ENCODE results near the gene KRT7. TPM values are rescaled to one million over a fixed set of nuclear protein-coding genes. Genes with fewer than 3 reads are reported as not detected.

KRT7 gene
- total and polyA plus RNA-seq, 5 donors from 2014 or later = 0.56 to 1.4 TPM; not detected in 3

GRCh38 chr12:52217223-52217622 lies 15.8 kb upstream of the KRT7 start:
- Mint-ChIP-seq H3K4me1 (peaks cover 0 to 2% (median 0%) of the 10 kb centered on the region in 4 donors), H3K36me3 (no peaks in the 10 kb centered on the region), H3K4me3 (no peak overlapping the region), H3K27ac (no peak overlapping the region), H3K9me3 (no peaks in the 10 kb centered on the region), H3K27me3 (peaks cover 23% of the 10 kb centered on the region)
- H3K36me3 ChIP-seq (ENCODE audit: control insufficient read depth, insufficient read depth, low read length) = no peaks in the 10 kb centered on the region
- no peaks in the 10 kb centered on the region for H3K9me3 ChIP-seq (ENCODE audit: control insufficient read depth in 2 of 2, low read length in 2 of 2)
- H3K27ac ChIP-seq (ENCODE audit: insufficient read depth, low read length, poor library complexity, severe bottlenecking) = no peak overlapping the region
- DNase-seq = no peak
- H3K4me3 ChIP-seq (ENCODE audit: low read depth, low read length) = no peak overlapping the region
- no peak for ATAC-seq (ENCODE audit: low read depth in 2 of 2)
- peaks cover 13% of the 10 kb centered on the region for H3K27me3 ChIP-seq (ENCODE audit: control insufficient read depth, insufficient read depth, low read length)
- H3K4me1 ChIP-seq (ENCODE audit: control insufficient read depth, insufficient read depth, low read length, poor library complexity, severe bottlenecking) = no peaks in the 10 kb centered on the region

DNA sequence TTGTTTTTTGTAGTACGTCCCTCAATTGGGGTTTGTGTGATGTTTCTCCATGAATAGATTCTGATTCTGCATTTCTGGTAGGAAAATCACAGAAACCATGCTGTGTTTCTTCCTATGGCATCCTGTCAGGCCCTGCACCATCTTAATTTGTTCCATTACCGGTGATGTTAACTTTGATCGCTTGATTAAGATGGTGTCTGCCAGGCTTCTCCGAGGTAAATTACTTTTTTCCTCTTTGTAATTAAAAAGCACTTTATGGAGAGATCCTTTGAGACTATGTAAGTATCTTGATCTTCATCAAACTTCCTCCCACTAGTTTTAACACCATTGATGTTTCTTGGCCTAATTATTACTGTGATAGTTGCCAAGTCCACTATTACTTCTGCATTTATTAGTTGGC lies 15.0 kb upstream of the KRT7 start:
- Mint-ChIP-seq H3K27me3 (peaks cover 23% of the 10 kb centered on the region), H3K36me3 (no peaks in the 10 kb centered on the region), H3K9me3 (peaks cover 0 to 1% (median 0%) of the 10 kb centered on the region in 7 donors), H3K4me1 (peaks cover 0 to 2% (median 0%) of the 10 kb centered on the region in 4 donors), H3K4me3 (no peak overlapping the region), H3K27ac (no peak overlapping the region)
- Histone ChIP-seq H3K27me3 (ENCODE audit: control insufficient read depth, insufficient read depth, low read length) (peaks cover 14% of the 10 kb centered on the region), H3K36me3 (ENCODE audit: control insufficient read depth, insufficient read depth, low read length) (no peaks in the 10 kb centered on the region), H3K9me3 (ENCODE audit: control insufficient read depth in 2 of 2, low read length in 2 of 2) (no peaks in the 10 kb centered on the region), H3K4me1 (ENCODE audit: control insufficient read depth, insufficient read depth, low read length, poor library complexity, severe bottlenecking) (no peaks in the 10 kb centered on the region), H3K27ac (ENCODE audit: insufficient read depth, low read length, poor library complexity, severe bottlenecking) (no peak overlapping the region), H3K4me3 (ENCODE audit: low read depth, low read length) (no peak overlapping the region)
- DNase-seq = no peak
- no peak for ATAC-seq (ENCODE audit: low read depth in 2 of 2)

DNA sequence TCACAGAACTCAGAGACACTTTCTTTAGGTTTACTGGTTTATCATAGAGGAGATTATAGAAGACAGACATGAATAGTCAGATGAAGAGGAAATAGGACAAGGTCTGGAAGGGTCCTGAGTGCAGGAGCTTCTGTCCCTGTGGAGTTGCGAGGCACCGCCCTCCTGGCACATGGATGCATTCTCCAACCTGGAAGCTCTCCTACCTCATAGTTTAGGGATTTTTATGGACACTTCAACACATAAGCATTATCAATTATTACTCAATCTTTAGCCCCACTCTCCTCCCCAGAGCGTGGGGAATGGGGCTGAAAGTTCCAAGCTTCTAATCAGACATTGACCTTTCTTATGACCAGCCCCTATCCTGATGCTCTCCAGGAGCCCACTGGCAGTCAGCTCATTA lies 12.6 kb upstream of the KRT7 start:
- Histone ChIP-seq H3K4me3 (ENCODE audit: low read depth, low read length) (no peak overlapping the region), H3K4me1 (ENCODE audit: control insufficient read depth, insufficient read depth, low read length, poor library complexity, severe bottlenecking) (no peaks in the 10 kb centered on the region), H3K27ac (ENCODE audit: insufficient read depth, low read length, poor library complexity, severe bottlenecking) (no peak overlapping the region), H3K27me3 (ENCODE audit: control insufficient read depth, insufficient read depth, low read length) (peaks cover 22% of the 10 kb centered on the region), H3K36me3 (ENCODE audit: control insufficient read depth, insufficient read depth, low read length) (no peaks in the 10 kb centered on the region), H3K9me3 (ENCODE audit: control insufficient read depth in 2 of 2, low read length in 2 of 2) (no peaks in the 10 kb centered on the region)
- H3K27me3 Mint-ChIP-seq = peaks cover 39% of the 10 kb centered on the region
- DNase-seq (no peak), ATAC-seq (ENCODE audit: low read depth in 2 of 2) (no peak)
- H3K9me3 Mint-ChIP-seq = peaks cover 0 to 3% (median 0%) of the 10 kb centered on the region in 7 donors
- H3K27ac Mint-ChIP-seq = no peak overlapping the region
- no peaks in the 10 kb centered on the region for H3K4me1 Mint-ChIP-seq
- H3K36me3 Mint-ChIP-seq = no peaks in the 10 kb centered on the region
- H3K4me3 Mint-ChIP-seq = no peak overlapping the region

GRCh38 chr12:52221070-52221781 lies 11.8 kb upstream of the KRT7 start:
- DNase-seq (no peak), ATAC-seq (ENCODE audit: low read depth in 2 of 2) (no peak)
- H3K27me3 Mint-ChIP-seq = peaks cover 44% of the 10 kb centered on the region
- Histone ChIP-seq H3K4me3 (ENCODE audit: low read depth, low read length) (no peak overlapping the region), H3K27ac (ENCODE audit: insufficient read depth, low read length, poor library complexity, severe bottlenecking) (no peak overlapping the region), H3K27me3 (ENCODE audit: control insufficient read depth, insufficient read depth, low read length) (peaks cover 22% of the 10 kb centered on the region), H3K9me3 (ENCODE audit: control insufficient read depth in 2 of 2, low read length in 2 of 2) (no peaks in the 10 kb centered on the region), H3K36me3 (ENCODE audit: control insufficient read depth, insufficient read depth, low read length) (no peaks in the 10 kb centered on the region), H3K4me1 (ENCODE audit: control insufficient read depth, insufficient read depth, low read length, poor library complexity, severe bottlenecking) (no peaks in the 10 kb centered on the region)
- no peak overlapping the region for H3K27ac Mint-ChIP-seq
- no peaks in the 10 kb centered on the region for H3K4me1 Mint-ChIP-seq
- no peak overlapping the region for H3K4me3 Mint-ChIP-seq
- no peaks in the 10 kb centered on the region for H3K36me3 Mint-ChIP-seq
- peaks cover 0 to 3% (median 0%) of the 10 kb centered on the region in 7 donors for H3K9me3 Mint-ChIP-seq

DNA sequence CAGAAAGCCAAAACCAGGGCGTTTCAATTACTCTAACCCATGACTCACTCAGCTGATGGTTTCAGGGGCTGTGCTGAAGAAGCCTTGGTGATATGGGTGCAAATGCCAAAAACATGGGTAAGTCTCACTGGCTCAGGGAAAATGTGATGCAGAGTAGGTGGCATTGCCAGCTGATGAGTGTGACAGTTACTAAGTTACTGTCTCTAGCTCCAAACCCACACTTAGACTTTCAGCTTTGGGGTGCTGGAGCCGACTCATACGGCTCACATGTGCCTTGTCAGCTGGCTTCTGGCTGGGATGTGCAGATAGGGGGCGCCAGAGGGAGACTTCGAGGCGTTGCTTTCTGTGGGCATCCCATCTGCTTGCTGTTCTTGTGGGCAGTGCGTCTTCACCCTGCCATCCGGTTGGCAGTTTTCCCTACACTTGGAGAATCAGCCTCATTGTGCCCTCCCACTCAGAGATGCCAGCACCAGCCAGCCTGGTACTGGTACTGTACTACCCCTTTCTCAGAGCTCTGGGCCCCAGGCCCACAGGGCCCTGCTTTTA lies 11.1 kb upstream of the KRT7 start:
- H3K27ac Mint-ChIP-seq = no peak overlapping the region
- H3K4me1 Mint-ChIP-seq = no peaks in the 10 kb centered on the region
- H3K4me3 Mint-ChIP-seq = no peak overlapping the region
- H3K4me1 ChIP-seq (ENCODE audit: control insufficient read depth, insufficient read depth, low read length, poor library complexity, severe bottlenecking) = no peaks in the 10 kb centered on the region
- DNase-seq = peak in 1 of 3 donors; percentile 65
- peaks cover 22% of the 10 kb centered on the region for H3K27me3 ChIP-seq (ENCODE audit: control insufficient read depth, insufficient read depth, low read length)
- no peaks in the 10 kb centered on the region for H3K36me3 ChIP-seq (ENCODE audit: control insufficient read depth, insufficient read depth, low read length)
- H3K27ac ChIP-seq (ENCODE audit: insufficient read depth, low read length, poor library complexity, severe bottlenecking) = no peak overlapping the region
- H3K27me3 Mint-ChIP-seq = peaks cover 51% of the 10 kb centered on the region
- H3K9me3 Mint-ChIP-seq = peaks cover 0 to 3% (median 0%) of the 10 kb centered on the region in 7 donors
- H3K36me3 Mint-ChIP-seq = no peaks in the 10 kb centered on the region
- no peak overlapping the region for H3K4me3 ChIP-seq (ENCODE audit: low read depth, low read length)
- no peaks in the 10 kb centered on the region for H3K9me3 ChIP-seq (ENCODE audit: control insufficient read depth in 2 of 2, low read length in 2 of 2)
- peak; percentile 18 to 20 for ATAC-seq (ENCODE audit: low read depth in 2 of 2)

GRCh38 chr12:52222692-52223091 lies 10.4 kb upstream of the KRT7 start:
- peaks cover 0 to 3% (median 0%) of the 10 kb centered on the region in 7 donors for H3K9me3 Mint-ChIP-seq

GRCh38 chr12:52223406-52224039 lies 9.5 kb upstream of the KRT7 start:
- ATAC-seq (ENCODE audit: low read depth in 2 of 2) (no peak), DNase-seq (no peak)
- Mint-ChIP-seq H3K4me1 (no peaks in the 10 kb centered on the region), H3K4me3 (no peak overlapping the region), H3K27ac (no peak overlapping the region), H3K27me3 (peaks cover 62% of the 10 kb centered on the region), H3K9me3 (peaks cover 0 to 3% (median 0%) of the 10 kb centered on the region in 7 donors), H3K36me3 (no peaks in the 10 kb centered on the region)
- Histone ChIP-seq H3K27ac (ENCODE audit: insufficient read depth, low read length, poor library complexity, severe bottlenecking) (no peak overlapping the region), H3K9me3 (ENCODE audit: control insufficient read depth in 2 of 2, low read length in 2 of 2) (no peaks in the 10 kb centered on the region), H3K27me3 (ENCODE audit: control insufficient read depth, insufficient read depth, low read length) (peaks cover 22% of the 10 kb centered on the region), H3K4me1 (ENCODE audit: control insufficient read depth, insufficient read depth, low read length, poor library complexity, severe bottlenecking) (no peaks in the 10 kb centered on the region), H3K36me3 (ENCODE audit: control insufficient read depth, insufficient read depth, low read length) (no peaks in the 10 kb centered on the region), H3K4me3 (ENCODE audit: low read depth, low read length) (no peak overlapping the region)

More at GRCh38 chr12:52222692-52223091, 10.4 kb upstream of the KRT7 start:
- Histone ChIP-seq H3K9me3 (ENCODE audit: control insufficient read depth in 2 of 2, low read length in 2 of 2) (no peaks in the 10 kb centered on the region), H3K36me3 (ENCODE audit: control insufficient read depth, insufficient read depth, low read length) (no peaks in the 10 kb centered on the region), H3K27me3 (ENCODE audit: control insufficient read depth, insufficient read depth, low read length) (peaks cover 22% of the 10 kb centered on the region), H3K4me1 (ENCODE audit: control insufficient read depth, insufficient read depth, low read length, poor library complexity, severe bottlenecking) (no peaks in the 10 kb centered on the region), H3K27ac (ENCODE audit: insufficient read depth, low read length, poor library complexity, severe bottlenecking) (no peak overlapping the region), H3K4me3 (ENCODE audit: low read depth, low read length) (no peak overlapping the region)
- ATAC-seq (ENCODE audit: low read depth in 2 of 2) (no peak), DNase-seq (no peak)
- H3K27me3 Mint-ChIP-seq = peaks cover 57% of the 10 kb centered on the region
- no peak overlapping the region for H3K27ac Mint-ChIP-seq
- H3K4me3 Mint-ChIP-seq = no peak overlapping the region
- no peaks in the 10 kb centered on the region for H3K4me1 Mint-ChIP-seq
- H3K36me3 Mint-ChIP-seq = no peaks in the 10 kb centered on the region
